NB4 (cell line): ENCODE measurements around the gene COPS8.

ENCODE experiments used
- DNase-seq: peaks from one replicate; pipeline ENCODE4 v3.0.0; 2010; ENCODE audit warnings: low read depth
- H3K4me3 ChIP-seq: one replicate; pipeline ENCODE4 v1.5.1; 2011; ENCODE audit warnings: mild to moderate bottlenecking, low read depth, low read length, moderate library complexity
- MYC ChIP-seq: IDR thresholded peaks from 2 replicates; pipeline ENCODE4 v1.6.1; 2011; ENCODE audit warnings: low read depth, low read length
- POLR2A ChIP-seq: IDR thresholded peaks from 2 replicates; pipeline ENCODE4 v1.6.1; 2011; ENCODE audit warnings: mild to moderate bottlenecking; ENCODE audit not compliant: insufficient read length; ENCODE audit errors: extremely low read depth
- TF ChIP-seq, protein P1 (sequence below): IDR thresholded peaks from one replicate; pipeline ENCODE4 v1.5.1; 2012; ENCODE audit warnings: low read depth, low read length
- TF ChIP-seq, protein P2 (sequence below): IDR thresholded peaks from 2 replicates; pipeline ENCODE4 v1.6.1; 2011; ENCODE audit warnings: low read depth, low read length

Gene COPS8

DNA sequence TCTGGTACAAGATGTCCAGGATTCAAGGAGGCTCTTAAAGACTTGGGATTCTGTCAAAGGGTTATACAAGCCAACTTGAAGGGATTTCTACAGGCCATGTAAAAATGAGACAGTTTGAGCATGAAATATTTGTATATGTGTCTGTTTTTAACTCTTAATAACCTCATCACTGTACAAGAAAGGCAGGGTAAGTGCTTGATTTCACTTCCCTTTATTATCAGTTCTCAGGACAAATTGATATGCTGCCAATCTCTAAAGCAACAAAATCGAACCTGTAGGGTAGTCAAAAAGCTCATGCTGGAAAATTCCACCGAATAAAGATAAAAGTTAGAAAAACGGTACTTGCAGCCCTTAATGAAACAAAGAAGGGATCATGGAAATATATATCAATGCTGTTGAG lies 14.1 kb downstream of the COPS8 start:
- TF ChIP-seq, protein P1, sequence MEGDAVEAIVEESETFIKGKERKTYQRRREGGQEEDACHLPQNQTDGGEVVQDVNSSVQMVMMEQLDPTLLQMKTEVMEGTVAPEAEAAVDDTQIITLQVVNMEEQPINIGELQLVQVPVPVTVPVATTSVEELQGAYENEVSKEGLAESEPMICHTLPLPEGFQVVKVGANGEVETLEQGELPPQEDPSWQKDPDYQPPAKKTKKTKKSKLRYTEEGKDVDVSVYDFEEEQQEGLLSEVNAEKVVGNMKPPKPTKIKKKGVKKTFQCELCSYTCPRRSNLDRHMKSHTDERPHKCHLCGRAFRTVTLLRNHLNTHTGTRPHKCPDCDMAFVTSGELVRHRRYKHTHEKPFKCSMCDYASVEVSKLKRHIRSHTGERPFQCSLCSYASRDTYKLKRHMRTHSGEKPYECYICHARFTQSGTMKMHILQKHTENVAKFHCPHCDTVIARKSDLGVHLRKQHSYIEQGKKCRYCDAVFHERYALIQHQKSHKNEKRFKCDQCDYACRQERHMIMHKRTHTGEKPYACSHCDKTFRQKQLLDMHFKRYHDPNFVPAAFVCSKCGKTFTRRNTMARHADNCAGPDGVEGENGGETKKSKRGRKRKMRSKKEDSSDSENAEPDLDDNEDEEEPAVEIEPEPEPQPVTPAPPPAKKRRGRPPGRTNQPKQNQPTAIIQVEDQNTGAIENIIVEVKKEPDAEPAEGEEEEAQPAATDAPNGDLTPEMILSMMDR, result no peak
- TF ChIP-seq, protein P2, sequence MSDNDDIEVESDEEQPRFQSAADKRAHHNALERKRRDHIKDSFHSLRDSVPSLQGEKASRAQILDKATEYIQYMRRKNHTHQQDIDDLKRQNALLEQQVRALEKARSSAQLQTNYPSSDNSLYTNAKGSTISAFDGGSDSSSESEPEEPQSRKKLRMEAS, result no peak
- H3K4me3 ChIP-seq, result no peak overlapping the region

GRCh38 chr2:237101118-237101979 lies 15.7 kb downstream of the COPS8 start:
- DNase-seq, result no peak
- TF ChIP-seq POLR2A (no peak), MYC (no peak)
- TF ChIP-seq, protein P2, result no peak
- H3K4me3 ChIP-seq, result no peak overlapping the region

More for the DNA sequence above, 14.1 kb downstream of the COPS8 start:
- no peak for DNase-seq

- no peak for DNase-seq
- TF ChIP-seq POLR2A, result no peak
- TF ChIP-seq, protein P1, result no peak
- TF ChIP-seq MYC, result no peak
- TF ChIP-seq, protein P2, result no peak
- H3K4me3 ChIP-seq, result no peak overlapping the region
Observed at GRCh38 chr2:237102428-237102827, 16.7 kb downstream of the COPS8 start.

DNA sequence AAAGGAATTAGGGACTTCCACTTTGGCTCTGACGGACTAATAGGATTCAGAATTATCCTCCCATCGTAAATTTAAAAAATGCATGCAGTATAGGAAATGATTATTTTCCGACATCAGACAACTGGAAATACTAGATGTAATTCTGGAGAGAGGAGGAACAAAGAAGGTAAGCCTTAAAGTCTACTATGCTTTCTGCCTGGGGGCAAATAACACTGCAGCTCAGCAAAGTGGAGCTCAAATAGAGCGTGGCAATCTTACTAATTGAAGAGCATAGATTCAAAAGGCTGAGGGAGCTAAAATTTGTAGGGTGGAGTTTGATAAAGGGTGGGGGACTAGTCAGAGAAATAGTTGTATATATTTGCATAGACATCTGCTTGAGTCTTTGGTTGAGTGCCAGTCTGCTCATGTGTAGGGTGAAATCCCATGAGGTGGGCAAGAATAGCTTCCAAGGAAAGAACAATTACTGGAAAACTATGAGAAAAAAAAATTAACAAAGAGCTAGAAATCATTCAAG lies 23.8 kb downstream of the COPS8 start:
- TF ChIP-seq, protein P1, result no peak
- TF ChIP-seq MYC (no peak), POLR2A (no peak)
- TF ChIP-seq, protein P2, result no peak
- DNase-seq, result no peak
- no peak overlapping the region for H3K4me3 ChIP-seq

DNA sequence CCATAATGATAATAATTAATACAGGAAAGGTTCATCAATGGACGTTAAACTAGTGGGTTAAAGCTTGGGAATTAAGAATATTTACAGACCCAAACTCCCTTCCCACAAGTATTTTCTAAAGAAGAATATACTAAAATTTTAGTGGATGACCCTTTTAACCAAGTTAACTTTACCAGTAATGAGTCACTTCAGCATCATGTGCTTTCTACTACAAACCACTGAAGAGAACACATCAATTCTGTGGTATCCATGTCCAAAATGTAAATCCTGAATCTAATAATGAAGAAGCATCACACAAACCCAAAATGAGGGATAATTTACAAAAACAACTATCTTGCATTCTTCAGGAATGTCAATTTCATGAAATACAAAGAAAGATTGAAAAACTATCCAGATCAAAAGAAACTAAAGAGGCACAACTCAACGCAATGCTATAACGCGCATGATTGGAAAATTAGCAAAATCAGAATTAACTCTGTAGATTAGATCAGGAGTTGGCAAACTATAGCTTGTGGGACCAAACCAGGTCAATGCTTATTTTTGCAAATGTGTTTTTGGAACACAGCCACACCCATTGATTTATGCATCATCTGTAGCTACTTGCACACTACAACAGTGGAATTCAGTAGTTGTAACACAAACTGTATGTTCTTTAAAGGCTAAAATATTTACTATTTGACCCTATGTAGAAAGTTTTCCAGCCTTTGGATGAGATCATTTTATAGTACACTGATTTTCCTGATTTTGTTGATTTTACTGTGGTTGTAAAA lies 27.5 kb downstream of the COPS8 start:
- H3K4me3 ChIP-seq, result no peak overlapping the region
- TF ChIP-seq, protein P2, result no peak
- TF ChIP-seq, protein P1, result no peak
- TF ChIP-seq MYC (no peak), POLR2A (no peak)
- no peak for DNase-seq
